WI38 (cell line): ENCODE data around the gene ITPA.

Source experiments
- H3K4me3 ChIP-seq: 2 replicates; pipeline ENCODE4 v1.5.1; 2011; ENCODE audit warnings: low read depth, mild to moderate bottlenecking, control low read depth, low read length
- TF ChIP-seq, protein P1 (sequence below): IDR thresholded peaks from 2 replicates; pipeline ENCODE4 v1.5.1; 2012; ENCODE audit warnings: low read depth, mild to moderate bottlenecking, control low read depth, low read length

Gene ITPA

DNA sequence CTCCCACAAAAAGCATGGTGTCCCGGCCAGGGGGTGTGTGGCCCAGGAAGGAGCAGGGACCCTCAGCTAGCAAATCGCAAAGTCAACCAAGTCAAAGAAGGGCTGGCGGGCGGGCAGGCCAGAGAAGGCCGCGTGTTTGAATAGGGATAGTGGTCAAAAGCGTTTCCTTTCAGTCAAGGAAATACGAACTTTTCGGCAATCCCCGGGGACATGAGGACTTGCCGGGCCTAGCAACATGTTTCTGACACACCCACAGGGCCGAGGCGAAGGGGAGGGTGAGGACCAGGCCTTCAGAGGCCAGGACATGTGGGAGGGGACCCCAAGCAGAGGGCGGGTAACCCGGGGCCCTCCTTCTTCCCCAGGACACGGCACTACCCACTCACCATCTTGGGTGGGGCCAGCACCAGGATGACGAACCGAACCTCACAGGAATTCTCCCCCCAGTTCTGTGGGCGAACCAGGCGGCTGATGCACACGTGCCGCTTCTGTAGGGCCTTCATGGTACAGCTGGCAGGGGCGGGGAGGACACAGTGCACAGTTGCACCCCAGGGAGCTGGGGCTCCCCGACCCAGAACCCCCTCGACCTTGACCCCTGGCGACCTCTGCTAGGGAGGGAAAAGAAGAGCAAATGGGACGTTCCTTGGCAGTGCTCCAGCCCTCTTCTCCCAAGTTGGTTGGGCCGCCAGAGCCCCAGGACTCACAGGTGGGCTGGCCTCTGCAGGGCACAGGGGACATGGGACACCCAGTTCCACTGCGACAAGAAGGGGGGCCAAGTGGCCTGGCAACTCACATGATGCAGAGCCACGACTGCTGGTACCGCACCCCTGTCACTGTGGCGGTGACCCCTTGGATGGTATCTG is 24.1 kb downstream of the ITPA start:
- TF ChIP-seq, protein P1, sequence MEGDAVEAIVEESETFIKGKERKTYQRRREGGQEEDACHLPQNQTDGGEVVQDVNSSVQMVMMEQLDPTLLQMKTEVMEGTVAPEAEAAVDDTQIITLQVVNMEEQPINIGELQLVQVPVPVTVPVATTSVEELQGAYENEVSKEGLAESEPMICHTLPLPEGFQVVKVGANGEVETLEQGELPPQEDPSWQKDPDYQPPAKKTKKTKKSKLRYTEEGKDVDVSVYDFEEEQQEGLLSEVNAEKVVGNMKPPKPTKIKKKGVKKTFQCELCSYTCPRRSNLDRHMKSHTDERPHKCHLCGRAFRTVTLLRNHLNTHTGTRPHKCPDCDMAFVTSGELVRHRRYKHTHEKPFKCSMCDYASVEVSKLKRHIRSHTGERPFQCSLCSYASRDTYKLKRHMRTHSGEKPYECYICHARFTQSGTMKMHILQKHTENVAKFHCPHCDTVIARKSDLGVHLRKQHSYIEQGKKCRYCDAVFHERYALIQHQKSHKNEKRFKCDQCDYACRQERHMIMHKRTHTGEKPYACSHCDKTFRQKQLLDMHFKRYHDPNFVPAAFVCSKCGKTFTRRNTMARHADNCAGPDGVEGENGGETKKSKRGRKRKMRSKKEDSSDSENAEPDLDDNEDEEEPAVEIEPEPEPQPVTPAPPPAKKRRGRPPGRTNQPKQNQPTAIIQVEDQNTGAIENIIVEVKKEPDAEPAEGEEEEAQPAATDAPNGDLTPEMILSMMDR, result no peak
- H3K4me3 ChIP-seq, result no peak overlapping the region

DNA sequence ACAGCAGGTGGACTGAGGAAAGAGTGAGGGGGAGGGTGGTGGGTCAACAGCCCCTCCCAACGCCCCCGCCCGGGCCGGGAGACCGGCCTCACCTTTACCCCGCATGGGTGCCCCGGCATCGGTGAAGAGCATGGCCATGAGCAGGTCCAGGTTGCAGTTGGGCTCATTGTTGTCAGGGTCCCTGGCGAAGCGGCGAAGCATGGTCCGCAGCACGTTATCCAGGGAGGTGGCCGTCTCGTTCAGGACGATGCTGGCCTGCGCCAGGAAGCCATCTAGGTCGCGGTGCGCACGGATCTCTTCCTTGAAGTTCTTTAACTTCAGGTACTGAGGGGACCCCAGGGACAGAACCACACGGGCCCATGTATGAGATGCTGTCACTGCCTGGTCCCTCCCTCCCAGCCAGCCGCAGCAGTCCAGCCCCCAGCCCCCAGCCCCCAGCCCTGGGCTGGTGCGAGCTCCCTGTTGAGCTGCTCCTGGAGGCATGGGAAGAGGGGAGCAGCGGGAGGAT is 24.7 kb downstream of the ITPA start:
- TF ChIP-seq, protein P1, result no peak
- H3K4me3 ChIP-seq, result no peak overlapping the region

DNA sequence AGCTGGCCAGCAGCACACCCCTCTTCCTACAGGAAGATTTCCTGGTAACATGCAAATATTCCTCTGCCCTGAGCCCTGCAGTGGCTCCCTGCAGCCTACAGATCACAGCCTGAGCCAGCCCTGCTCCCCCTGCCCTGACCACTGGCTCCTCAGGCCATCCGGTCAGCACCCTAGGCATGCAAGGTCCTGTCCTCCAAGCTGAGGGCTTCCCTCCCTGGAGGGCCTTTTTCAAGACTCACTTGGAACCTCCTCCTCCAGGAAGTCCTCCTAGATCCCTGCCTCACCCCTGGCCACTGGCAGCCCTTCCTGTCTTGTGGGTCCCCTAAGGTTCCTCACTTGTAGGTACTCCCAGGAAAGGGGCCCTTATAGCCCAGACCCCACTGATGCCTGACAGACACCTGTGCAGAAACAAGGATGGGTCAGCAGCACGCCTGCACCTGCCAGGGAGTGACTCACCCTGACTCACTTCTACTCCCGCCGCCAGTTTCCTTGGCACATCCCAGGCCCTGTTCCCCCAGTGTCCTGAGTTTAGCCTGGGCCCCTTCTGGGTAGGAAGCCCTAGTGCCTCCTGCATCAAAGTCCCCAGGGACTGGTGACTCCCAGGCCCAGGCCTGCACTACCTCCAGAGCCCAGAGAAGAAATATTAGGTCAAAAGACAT is 26.5 kb downstream of the ITPA start:
- TF ChIP-seq, protein P1, result no peak

DNA sequence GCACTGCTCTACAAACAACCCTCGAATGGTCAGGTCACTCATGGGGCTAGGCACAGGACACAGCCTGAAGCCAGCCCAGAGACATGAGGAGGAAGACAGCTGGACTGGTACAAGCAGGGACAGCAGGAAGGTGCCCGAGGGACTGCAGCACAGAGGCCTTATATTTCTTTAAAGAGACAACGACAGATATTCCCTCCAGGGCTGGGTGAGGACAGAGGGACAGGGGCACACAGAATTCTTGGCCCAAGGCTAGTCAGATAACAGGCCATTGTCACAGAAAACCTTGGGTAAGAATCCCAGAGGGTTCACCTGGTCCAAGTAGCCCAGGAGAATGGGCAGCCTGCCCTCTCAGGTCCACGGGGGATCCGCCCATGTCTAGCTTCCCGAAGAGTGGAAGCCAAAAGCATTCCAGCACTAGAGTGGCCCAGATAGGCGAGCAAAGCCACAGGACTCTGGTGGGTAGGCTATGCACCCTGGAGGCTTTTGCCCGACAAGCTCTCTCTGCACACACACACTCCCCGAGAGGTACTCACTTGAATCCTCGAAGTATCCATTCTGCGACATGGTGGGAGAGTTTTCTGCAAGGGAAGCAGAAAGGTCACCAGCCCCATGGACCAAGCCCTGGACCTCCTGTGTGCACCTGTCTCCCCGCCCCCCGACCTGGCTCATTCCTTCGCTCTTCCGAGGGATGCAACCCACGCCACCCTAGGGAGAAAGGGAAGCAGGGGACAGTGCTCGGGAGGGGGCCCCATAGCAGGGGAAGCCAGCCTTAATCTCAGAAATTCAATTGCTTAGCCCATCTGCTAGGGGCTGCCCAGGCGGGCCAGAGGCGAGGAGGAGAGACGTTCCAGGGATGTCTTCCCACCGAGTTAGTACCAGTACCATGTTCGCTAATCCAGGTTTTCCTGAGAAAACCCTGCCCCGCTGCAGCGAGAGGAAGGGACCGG is 28.0 kb downstream of the ITPA start:
- H3K4me3 ChIP-seq, result no peak overlapping the region

More for the DNA sequence above, 26.5 kb downstream of the ITPA start:
- H3K4me3 ChIP-seq, result no peak overlapping the region

GRCh38 chr20:3237958-3238615 is 28.8 kb downstream of the ITPA start:
- TF ChIP-seq, protein P1, result no peak
- H3K4me3 ChIP-seq, result peak overlapping the region; percentile 69

More for the DNA sequence above, 28.0 kb downstream of the ITPA start:
- TF ChIP-seq, protein P1, result no peak

- TF ChIP-seq, protein P1, result no peak
Measured at GRCh38 chr20:3238616-3239025, 29.3 kb downstream of the ITPA start.

More at GRCh38 chr20:3238616-3239025, 29.3 kb downstream of the ITPA start:
- peak overlapping the region; percentile 69 for H3K4me3 ChIP-seq
